HT-29 (cell line): ENCODE results near the gene RBMX. TPM values are rescaled to one million over a fixed set of nuclear protein-coding genes. Genes with fewer than 3 reads are reported as not detected.
"Not testable (repeated sequence)": the region's sequence is repeated elsewhere in the genome, so short reads cannot be mapped to it uniquely, and the experiment has no call there.

Source experiments
- DNase-seq: peaks from one replicate; pipeline ENCODE4 v3.0.0-alpha.2; 2015; ENCODE audit warnings: low spot score
- total RNA-seq: library from RNA; depleted of rRNA; stranded (reverse); fragments of >200 nt; shearing (Covaris generic); gene quantifications from 2 replicates; pipeline ENCODE4 v1.2.3, GENCODE V29; 2014

RBMX gene
- total RNA-seq, 1 experiment from 2014 or later: 255 TPM

DNA sequence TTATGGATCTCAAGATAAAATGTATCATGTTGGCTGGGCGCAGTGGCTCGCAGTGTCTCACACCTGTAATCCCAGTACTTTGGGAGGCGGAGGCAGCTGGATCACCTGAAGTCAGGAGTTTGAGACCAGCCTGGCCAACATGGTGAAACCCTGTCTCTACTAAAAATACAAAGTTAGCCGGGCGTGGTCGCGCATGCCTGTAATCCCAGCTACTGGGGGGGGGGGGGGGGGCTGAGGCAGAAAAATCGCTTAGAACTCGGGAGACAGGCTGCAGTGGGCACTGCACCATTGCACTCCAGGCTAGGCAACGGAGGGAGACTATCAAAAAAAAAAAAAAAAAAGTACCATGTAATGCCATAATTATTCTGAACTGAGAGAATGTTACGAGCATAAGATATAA lies 2.1 kb downstream of the RBMX start:
- no peak for DNase-seq

DNA sequence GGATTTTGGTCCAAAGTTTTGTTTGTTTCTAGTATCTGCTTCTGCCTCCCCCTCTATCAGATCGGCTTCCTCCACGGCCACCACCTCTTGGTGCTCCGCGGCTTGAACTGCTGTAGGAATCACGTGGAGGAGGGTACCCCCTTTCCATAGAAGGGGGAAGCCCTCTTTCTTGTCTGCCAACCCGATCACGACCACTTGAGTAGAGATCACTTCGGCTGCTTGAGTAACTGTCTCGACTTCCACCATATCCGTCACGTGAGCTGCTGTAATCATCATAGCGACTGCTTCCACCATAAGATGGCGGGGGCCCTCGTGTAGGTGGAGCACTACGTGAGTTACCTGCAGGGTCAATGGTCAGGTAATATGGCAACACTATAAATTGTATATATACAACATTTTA lies 6.4 kb downstream of the RBMX start:
- not testable (repeated sequence) for DNase-seq

DNA sequence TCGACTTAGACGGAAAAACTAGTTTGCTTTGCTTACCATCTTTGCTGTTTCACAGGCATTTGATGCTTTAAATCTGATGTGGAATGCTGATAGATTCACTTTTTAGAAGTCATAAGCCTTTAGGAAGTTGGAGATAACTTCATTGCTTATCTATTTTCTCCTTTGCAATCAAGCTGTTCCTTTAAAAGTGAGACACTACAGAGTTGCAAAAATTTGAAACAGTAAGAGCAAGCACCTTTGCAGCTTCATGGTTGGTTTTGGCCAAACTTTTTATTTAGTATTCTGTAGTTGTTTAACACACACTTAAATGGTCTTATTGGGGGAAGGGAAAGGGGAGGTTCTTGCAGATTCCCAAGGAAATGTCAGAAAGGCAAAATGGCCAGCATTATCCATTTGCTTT lies 7.3 kb downstream of the RBMX start:
- DNase-seq: not testable (repeated sequence)

DNA sequence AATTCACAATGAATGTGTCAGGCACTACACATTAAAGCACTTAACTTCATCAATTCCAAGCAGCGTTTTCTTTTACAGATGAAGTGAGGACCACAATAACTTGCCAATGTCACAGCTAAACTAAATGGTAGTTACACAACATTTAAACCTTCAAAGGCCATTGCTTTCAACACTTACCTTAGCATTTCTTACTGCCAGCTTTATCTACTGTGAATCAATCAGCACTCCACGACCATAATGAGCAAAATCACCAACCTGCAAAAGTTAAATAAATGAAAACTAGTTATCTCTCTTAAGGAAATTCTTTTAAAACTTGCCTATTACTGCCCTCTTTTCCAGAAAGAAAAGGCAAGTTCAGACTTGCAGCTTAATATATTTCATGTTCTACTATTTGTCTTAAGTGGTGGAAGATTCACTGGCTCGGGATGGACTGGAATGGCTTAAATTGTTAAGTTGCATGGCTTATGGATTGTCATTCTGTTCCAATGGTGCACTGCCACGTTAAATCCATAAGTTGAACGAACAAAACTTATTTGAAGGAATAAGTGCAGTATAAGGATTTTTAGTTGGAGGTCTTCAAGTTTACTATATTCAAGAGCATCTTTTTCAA lies 8.3 kb downstream of the RBMX start:
- no peak for DNase-seq

- DNase-seq: no peak
These were observed 10.5 kb downstream of the RBMX start for GRCh38 chrX:136870064-136870463.

DNA sequence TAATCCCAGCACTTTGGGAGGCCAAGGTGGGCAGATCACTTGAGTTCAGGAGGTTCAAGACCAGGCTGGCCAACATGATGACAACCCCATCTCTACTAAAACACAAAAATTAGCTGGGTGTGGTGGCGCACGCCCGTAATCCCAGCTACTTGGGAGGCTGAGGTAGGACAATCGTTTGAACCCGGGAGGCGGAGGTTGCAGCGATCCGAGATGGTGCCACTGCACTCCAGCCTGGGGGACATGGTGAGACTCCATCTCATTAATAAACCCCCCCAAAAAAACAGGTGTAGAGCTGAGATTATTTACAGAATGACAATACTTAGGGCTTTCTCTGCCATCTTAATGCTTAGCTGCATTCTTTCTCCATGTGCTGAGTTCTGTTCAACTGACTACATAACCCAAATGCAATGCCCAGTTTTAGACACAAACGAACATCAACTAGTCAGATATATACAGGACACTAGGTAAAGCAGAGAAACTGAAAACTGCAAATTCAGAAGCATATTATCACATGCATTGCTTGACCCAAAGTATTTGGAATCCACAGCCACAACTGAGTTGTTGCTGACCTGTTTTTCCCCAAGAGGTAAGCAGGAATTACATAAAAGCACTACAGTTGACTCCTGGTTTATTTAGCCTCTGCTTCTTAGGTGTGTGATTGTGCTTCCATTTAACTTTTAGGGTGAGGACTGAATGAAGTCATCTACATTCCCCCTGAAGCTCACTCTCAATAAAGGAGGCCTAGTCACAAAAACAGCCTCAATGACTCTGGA lies 12.1 kb downstream of the RBMX start:
- DNase-seq: no peak

DNA sequence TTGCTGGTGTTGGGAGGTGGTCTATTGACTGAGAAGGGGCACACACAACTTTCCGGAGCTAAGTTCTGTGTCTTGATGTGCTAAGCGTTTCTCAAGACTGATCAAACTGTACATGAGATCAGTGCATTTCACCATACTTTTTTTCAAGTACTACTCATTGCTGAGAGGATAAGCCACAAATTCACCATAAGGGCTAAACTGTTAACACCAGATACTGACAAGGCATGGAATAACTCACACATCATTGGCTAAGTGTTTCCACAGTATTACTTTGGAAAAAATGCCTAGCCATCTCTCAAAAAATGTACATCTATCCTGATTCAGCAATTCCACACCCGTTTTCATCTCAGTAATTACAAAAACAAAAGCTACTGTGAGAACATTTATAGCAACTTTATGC lies 13.0 kb downstream of the RBMX start:
- DNase-seq: no peak

DNA sequence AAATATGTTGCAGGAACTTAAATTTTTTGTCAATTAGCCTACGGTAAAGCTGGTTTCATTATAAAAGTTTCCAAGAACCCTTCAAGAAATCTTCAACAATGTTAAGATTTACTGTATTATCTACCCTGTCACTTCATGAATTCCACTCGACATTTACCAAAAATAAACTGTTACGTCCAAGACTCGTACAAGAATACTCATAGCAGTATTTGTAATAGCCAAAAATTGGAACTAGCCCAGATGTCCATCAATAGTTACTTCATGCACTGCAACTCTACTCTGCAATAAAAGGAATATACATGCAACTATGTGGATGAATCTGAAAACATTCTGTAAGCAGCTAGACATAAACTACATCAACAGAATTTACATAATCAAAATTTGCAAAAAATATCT lies 13.4 kb downstream of the RBMX start:
- DNase-seq: no peak

- no peak for DNase-seq
These were observed 14.0 kb downstream of the RBMX start for GRCh38 chrX:136866337-136867095.

DNA sequence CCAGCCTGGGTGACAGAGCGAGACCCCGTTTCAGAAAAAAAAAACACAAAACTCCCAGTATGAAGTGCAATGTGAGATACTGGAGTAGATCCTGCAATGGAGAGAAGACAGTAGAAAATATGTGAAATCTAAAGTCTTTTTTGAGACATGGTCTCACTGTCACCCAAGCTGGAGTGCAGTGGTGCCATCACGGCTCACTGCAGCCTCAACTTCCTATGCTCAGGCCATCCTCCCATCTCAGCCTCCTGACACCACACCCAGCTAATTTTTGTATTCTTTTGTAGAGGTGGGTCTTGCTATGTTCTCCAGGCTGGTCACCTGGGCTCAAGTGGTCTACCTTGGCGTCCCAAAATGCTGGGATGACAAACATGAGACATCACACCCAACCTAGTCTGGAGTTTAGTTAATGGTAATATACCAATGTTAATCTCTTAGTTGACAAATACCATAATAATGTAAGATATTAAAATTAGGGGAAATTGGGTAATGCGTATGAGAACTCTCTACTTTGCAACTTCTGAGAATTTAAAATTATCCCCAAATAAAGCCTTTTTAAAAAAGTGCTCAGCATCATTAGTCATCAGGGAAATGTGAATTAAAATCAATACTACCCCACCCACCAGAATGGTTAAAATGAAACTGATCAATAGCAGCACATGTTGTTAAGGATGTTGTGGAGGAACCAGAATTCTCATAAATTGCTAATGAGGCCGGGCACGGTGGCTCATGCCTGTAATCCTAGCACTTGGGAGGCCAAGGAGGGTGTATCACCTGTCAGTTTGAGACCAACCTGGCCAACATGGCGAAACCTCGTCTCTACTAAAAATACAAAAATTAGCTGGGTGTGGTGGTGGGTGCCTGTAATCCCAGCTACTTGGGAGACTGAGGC lies 15.0 kb downstream of the RBMX start:
- DNase-seq: no peak

DNA sequence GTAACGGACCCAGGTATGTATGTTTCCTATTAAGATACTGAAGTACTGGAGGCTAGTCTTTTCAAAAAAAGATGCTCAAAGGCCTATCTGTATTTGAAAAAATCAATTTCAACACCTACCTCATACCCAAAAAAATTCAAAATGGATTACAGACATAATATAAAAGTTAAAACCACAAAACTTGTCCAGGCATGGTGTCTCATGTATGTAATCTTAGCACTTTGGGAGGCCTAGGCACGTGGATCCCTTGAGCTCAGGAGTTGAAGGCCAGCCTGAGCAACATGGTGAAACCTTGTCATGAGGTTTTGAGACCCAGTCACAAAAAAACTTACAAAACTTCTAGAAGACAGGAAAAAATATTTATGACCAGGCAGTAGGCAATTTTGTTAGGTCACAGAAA lies 16.7 kb downstream of the RBMX start:
- DNase-seq: no peak

DNA sequence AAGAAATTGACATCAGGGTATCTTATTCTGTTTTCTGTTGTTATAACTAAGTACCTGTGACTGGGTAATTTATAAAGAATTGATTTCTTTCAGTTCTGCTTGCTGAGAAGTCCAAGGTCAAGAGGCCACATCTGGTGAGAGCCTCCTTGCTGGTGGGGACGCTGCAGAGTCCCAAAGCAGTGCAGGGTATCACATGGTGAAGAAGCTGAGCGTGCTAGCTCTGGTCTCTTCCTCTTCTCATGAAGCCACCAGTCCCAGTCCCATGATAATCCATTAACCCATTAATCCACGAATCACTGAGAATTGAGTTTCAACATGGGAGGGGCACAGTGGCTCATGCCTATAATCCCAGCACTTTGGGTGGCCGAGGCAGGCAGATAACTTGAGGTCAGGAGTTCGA lies 18.0 kb downstream of the RBMX start:
- DNase-seq: no peak

GRCh38 chrX:136861877-136862276 lies 18.6 kb downstream of the RBMX start:
- no peak for DNase-seq

GRCh38 chrX:136858007-136858756 lies 22.3 kb downstream of the RBMX start:
- no peak for DNase-seq

GRCh38 chrX:136856551-136856950 lies 24.0 kb downstream of the RBMX start:
- no peak for DNase-seq

DNA sequence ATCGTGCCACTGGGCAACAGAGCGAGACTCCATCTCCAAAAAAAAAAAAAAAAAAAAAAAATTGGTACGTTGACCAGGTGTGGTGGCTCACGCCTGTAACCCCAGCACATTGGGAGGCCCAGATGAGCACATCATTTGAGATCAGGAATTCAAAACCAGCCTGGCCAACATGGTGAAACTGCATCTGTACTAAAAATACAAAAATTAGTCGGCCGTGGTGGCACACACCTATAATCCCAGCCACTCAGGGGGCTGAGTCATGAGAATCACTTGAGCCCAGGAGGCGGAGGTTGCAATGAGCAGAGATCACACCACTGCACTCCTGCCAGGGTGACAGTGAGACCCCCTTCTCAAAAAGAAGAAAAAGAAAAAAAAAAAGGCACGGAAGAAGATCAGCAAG lies 24.5 kb downstream of the RBMX start:
- DNase-seq: no peak

DNA sequence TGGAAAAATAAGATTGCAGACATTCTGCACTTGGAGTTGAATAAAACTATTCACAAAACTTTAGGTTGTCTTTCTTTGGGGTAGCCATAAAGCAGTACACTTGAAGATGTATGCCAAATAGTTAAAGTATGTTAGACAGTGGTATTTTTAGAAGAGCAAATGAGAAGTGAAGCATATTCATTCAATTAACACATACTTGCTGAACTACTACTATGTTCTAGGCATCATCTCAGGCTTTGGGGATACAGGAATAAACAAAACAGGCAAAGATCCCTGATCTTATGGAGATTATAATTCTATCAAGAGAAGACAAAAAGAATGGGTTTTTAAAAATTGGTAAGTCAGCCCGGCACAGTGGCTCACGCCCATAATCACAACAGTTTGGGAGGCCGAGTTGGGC lies 29.0 kb downstream of the RBMX start:
- DNase-seq: no peak

DNA sequence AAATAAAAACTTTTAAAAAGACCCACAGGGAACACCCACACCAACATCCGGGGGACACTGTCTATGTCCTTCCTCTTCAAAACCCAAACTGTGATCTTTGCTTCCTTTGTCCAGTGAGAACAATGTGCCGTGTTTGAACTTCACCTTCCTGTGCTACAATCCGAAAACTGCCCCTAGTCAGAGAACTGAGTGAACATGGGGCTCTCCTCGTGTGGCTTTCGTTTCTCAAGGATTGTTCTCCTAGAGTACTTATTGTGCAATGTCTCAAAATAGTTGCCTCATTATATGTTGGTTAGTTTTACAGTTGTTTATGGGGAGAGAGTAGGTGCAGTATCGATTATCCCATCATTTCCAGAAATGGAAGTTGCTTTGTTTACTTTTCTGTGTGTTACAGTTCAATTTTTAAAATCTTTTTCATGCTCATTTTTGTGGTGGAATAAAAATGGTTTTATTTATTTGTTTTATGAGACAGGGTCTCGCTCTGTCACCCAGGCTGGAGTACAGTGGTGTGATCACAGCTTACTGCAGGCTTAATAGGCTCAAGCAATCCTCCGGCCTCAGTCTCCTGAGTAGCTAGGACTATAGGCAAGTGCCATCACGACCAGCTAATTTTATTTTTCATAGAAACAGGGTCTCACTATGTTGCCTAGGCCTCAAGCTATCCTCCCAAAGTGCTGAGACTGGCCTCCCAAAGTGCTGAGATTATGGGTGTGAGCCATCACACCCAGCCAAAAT lies 29.9 kb downstream of the RBMX start:
- no peak for DNase-seq

DNA sequence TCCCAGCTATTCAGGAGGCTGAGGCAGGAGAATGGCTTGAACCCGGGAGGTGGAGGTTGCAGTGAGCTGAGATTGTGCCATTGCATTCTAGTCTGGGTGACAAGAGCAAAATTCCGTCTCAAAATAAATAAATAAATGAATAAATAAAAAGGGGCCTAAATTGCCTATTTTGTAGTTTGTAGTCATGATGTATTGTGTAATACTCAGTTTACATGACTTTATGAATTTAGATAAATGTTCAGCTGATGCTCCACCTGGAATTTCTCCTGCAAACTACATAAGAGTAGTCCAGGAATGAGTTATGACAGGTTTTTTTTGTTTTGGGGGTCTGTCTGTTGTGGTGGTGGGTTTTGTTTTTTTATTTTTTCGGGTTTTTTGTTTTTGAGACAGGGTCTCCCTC lies 31.1 kb downstream of the RBMX start:
- DNase-seq: no peak

- no peak for DNase-seq
These were observed 32.7 kb downstream of the RBMX start for GRCh38 chrX:136847874-136848273.
